Activated CD4-positive, alpha-beta T cell treated with anti-CD3 and anti-CD28 coated beads for 36 hours (primary cell): ENCODE results near the gene ACADS. TPM values are rescaled to one million over a fixed set of nuclear protein-coding genes. Genes with fewer than 3 reads are reported as not detected.
A peak's percentile ranks its signal among the peaks of the same experiment; 100 is the strongest.

ENCODE experiments used
- ATAC-seq: fragments of 200-7000 bp; cut with Tn5 transposase; one replicate; pipeline ENCODE4 v1.10.0; 2021; ENCODE audit warnings: mild to moderate bottlenecking, moderate library complexity
- CTCF ChIA-PET: fragments of 350-600 bp; sonication (Branson Sonifier 250); formaldehyde crosslinking; loops from one replicate; lab custom pipeline; 2021; ENCODE audit warnings: antibody characterized with exemption; lab: Charles Lee
- POLR2A ChIA-PET: fragments of 350-600 bp; sonication (Branson Sonifier 250); formaldehyde crosslinking; loops from one replicate; lab custom pipeline; 2021; ENCODE audit warnings: antibody characterized with exemption, inconsistent platforms; lab: Charles Lee
- DNase-seq: peaks from one replicate; pipeline ENCODE4 v3.0.0-alpha.2; 2020
- H3K27ac Mint-ChIP-seq: one replicate; pipeline ENCODE4 v1.8.0; 2021; ENCODE audit warnings: mixed read lengths
- H3K27me3 Mint-ChIP-seq: one replicate; pipeline ENCODE4 v1.8.0; 2021; ENCODE audit warnings: mixed read lengths
- H3K36me3 Mint-ChIP-seq: one replicate; pipeline ENCODE4 v1.8.0; 2021; ENCODE audit warnings: low read depth, mixed read lengths
- H3K4me1 Mint-ChIP-seq: one replicate; pipeline ENCODE4 v1.8.0; 2021; ENCODE audit warnings: mixed read lengths
- H3K4me3 Mint-ChIP-seq: one replicate; pipeline ENCODE4 v1.8.0; 2021; ENCODE audit warnings: mild to moderate bottlenecking, moderate library complexity, mixed read lengths
- H3K9me3 Mint-ChIP-seq: one replicate; pipeline ENCODE4 v1.8.0; 2021; ENCODE audit warnings: low read depth, mixed read lengths
- intact Hi-C, 2 experiments: fragments of 100-400 bp; cut with DNase I in 1 of 2; cut with micrococcal nuclease in 1 of 2; formaldehyde crosslinking; loops; one replicate each; pipeline versions ENCODE4 v1.14.2 to v1.15.1; 2022 to 2024; cut with DNase I, micrococcal nuclease
- total RNA-seq, 2 experiments: library from RNA; stranded (reverse); gene quantifications; one replicate each; pipeline ENCODE4 v1.2.3, GENCODE V29; 2021

The ACADS gene
- total RNA-seq, 2 experiments from 2014 or later: 10.1 to 17.4 TPM

GRCh38 chr12:120699553-120699952 is 26.1 kb upstream of the ACADS start:
- Mint-ChIP-seq H3K4me1 (no peaks in the 10 kb centered on the region), H3K9me3 (no peaks in the 10 kb centered on the region), H3K36me3 (peaks cover 46% of the 10 kb centered on the region), H3K4me3 (no peak overlapping the region), H3K27ac (no peak overlapping the region), H3K27me3 (no peaks in the 10 kb centered on the region)
- intact Hi-C loops: no loop called here
- ATAC-seq (no peak), DNase-seq (no peak)
- CTCF ChIA-PET: interaction anchor here (0.8 to 1.6 kb wide), 6 partner anchors 10 to 164 kb away, joined by 3 to 6 read pairs (median 4); partner anchors contain the start of genes ACADS and UNC119B
- POLR2A ChIA-PET: interaction anchor here (0.6 to 1.6 kb wide), 4 partner anchors 9 to 118 kb away, joined by 3 to 6 read pairs (median 4); partner anchors contain the start of gene POP5

- no peak for ATAC-seq
- Mint-ChIP-seq H3K27me3 (no peaks in the 10 kb centered on the region), H3K9me3 (no peaks in the 10 kb centered on the region), H3K4me1 (no peaks in the 10 kb centered on the region), H3K27ac (no peak overlapping the region), H3K36me3 (peaks cover 33% of the 10 kb centered on the region), H3K4me3 (no peak overlapping the region)
- CTCF ChIA-PET: interaction anchor here (0.6 to 1.5 kb wide), 6 partner anchors 9 to 271 kb away, joined by 3 to 6 read pairs (median 4); partner anchors contain the start of gene UNC119B
- intact Hi-C loops: no loop called here
- DNase-seq: no peak
- POLR2A ChIA-PET: interaction anchor here (0.7 kb wide), 1 partner anchor 53 kb away, joined by 3 read pairs; no protein-coding TSS in a partner anchor
These were observed 24.7 kb upstream of the ACADS start for GRCh38 chr12:120700886-120701285.

- Mint-ChIP-seq H3K4me3 (no peak overlapping the region), H3K27ac (no peak overlapping the region), H3K27me3 (no peaks in the 10 kb centered on the region), H3K4me1 (no peaks in the 10 kb centered on the region), H3K36me3 (peaks cover 19% of the 10 kb centered on the region), H3K9me3 (no peaks in the 10 kb centered on the region)
- intact Hi-C loops: no loop called here
- POLR2A ChIA-PET: no interaction called here
- no peak for DNase-seq
- no peak for ATAC-seq
- CTCF ChIA-PET: interaction anchor here (0.6 to 1.4 kb wide), 3 partner anchors 12 to 100 kb away, joined by 3 read pairs; no protein-coding TSS in a partner anchor
These were observed 23.0 kb upstream of the ACADS start for GRCh38 chr12:120702637-120703036.

GRCh38 chr12:120703311-120703942 is 22.2 kb upstream of the ACADS start:
- ChIA-PET POLR2A (no interaction called here), CTCF (interaction anchor here (0.7 to 1.4 kb wide), 2 partner anchors 22 to 57 kb away, joined by 3 read pairs; partner anchors contain the start of gene ACADS)
- Mint-ChIP-seq H3K4me1 (no peaks in the 10 kb centered on the region), H3K9me3 (no peaks in the 10 kb centered on the region), H3K36me3 (peaks cover 18% of the 10 kb centered on the region), H3K27me3 (no peaks in the 10 kb centered on the region), H3K4me3 (no peak overlapping the region), H3K27ac (no peak overlapping the region)
- no peak for ATAC-seq
- DNase-seq: no peak
- intact Hi-C loops: no loop called here

GRCh38 chr12:120705618-120706017 is 20.0 kb upstream of the ACADS start:
- no peak overlapping the region for H3K4me3 Mint-ChIP-seq
- H3K27ac Mint-ChIP-seq: no peak overlapping the region
- ATAC-seq (no peak), DNase-seq (no peak)
- CTCF ChIA-PET: interaction anchor here (0.8 to 0.9 kb wide), 2 partner anchors 124 to 214 kb away, joined by 3 read pairs; partner anchors contain the start of gene POP5
- intact Hi-C loops: no loop called here
- no peaks in the 10 kb centered on the region for H3K9me3 Mint-ChIP-seq
- H3K27me3 Mint-ChIP-seq: no peaks in the 10 kb centered on the region
- peaks cover 7% of the 10 kb centered on the region for H3K4me1 Mint-ChIP-seq
- POLR2A ChIA-PET: no interaction called here
- peaks cover 9% of the 10 kb centered on the region for H3K36me3 Mint-ChIP-seq

- ChIA-PET POLR2A (no interaction called here), CTCF (interaction anchor here (0.9 kb wide), 1 partner anchor 125 kb away, joined by 3 read pairs; the partner anchor contains the start of gene POP5)
- DNase-seq: no peak
- H3K36me3 Mint-ChIP-seq: peaks cover 5% of the 10 kb centered on the region
- no peaks in the 10 kb centered on the region for H3K9me3 Mint-ChIP-seq
- H3K4me3 Mint-ChIP-seq: no peak overlapping the region
- no peaks in the 10 kb centered on the region for H3K27me3 Mint-ChIP-seq
- no peak overlapping the region for H3K27ac Mint-ChIP-seq
- ATAC-seq: no peak
- intact Hi-C loops: no loop called here
- peaks cover 7% of the 10 kb centered on the region for H3K4me1 Mint-ChIP-seq
These were observed 19.6 kb upstream of the ACADS start for GRCh38 chr12:120706029-120706428.

GRCh38 chr12:120708651-120709050 is 17.0 kb upstream of the ACADS start:
- Mint-ChIP-seq H3K27me3 (no peaks in the 10 kb centered on the region), H3K9me3 (no peaks in the 10 kb centered on the region), H3K4me1 (peaks cover 29% of the 10 kb centered on the region), H3K36me3 (peaks cover 3% of the 10 kb centered on the region), H3K4me3 (no peak overlapping the region), H3K27ac (no peak overlapping the region)
- DNase-seq (no peak), ATAC-seq (no peak)
- POLR2A ChIA-PET: no interaction called here
- intact Hi-C loops: no loop called here
- CTCF ChIA-PET: interaction anchor here (1.1 to 1.5 kb wide), 3 partner anchors 14 to 127 kb away, joined by 3 to 7 read pairs (median 4); partner anchors contain the start of gene POP5

GRCh38 chr12:120710031-120710804 is 15.4 kb upstream of the ACADS start, which contains the start of gene UNC119B:
Gene UNC119B, plus strand, starts transcription at chr12:120710458. Its CDS starts 17 bp downstream, at chr12:120710475.
- Mint-ChIP-seq H3K4me3 (peak within 1 kb of the TSS; percentile 86), H3K27ac (peak within 1 kb of the TSS; percentile 82), H3K4me1 (peaks cover 34% of the 10 kb centered on the region), H3K27me3 (no peaks in the 10 kb centered on the region), H3K36me3 (peaks cover 16% of the 10 kb centered on the region), H3K9me3 (no peaks in the 10 kb centered on the region)
- intact Hi-C loops: loop anchor here in 1 of 2 experiments (1.0 to 10.0 kb wide), 4 partner anchors 15 to 385 kb away; partner anchors contain the start of genes ACADS, COX6A1 and PLA2G1B
- peak; percentile 78 for ATAC-seq
- DNase-seq: peak; percentile 83
- CTCF ChIA-PET: interaction anchor here (0.5 to 1.9 kb wide), 15 partner anchors 10 to 340 kb away, joined by 3 to 7 read pairs (median 3); partner anchors contain the start of gene POP5
- POLR2A ChIA-PET: interaction anchor here (0.8 kb wide), 1 partner anchor 128 kb away, joined by 3 read pairs; no protein-coding TSS in a partner anchor

- peaks cover 20% of the 10 kb centered on the region for H3K36me3 Mint-ChIP-seq
- peak; percentile 52 for DNase-seq
- H3K27ac Mint-ChIP-seq: peak overlapping the region; percentile 82
These were observed 14.8 kb upstream of the ACADS start for GRCh38 chr12:120710805-120711296.

GRCh38 chr12:120711411-120711810 is 14.2 kb upstream of the ACADS start:
- Mint-ChIP-seq H3K9me3 (no peaks in the 10 kb centered on the region), H3K27me3 (no peaks in the 10 kb centered on the region), H3K4me1 (peaks cover 34% of the 10 kb centered on the region), H3K4me3 (peak overlapping the region; percentile 86), H3K36me3 (peaks cover 22% of the 10 kb centered on the region), H3K27ac (peak overlapping the region; percentile 82)
- ATAC-seq: peak; percentile 5
- CTCF ChIA-PET: interaction anchor here (0.6 to 1.9 kb wide), 14 partner anchors 9 to 260 kb away, joined by 3 to 14 read pairs (median 3); partner anchors contain the start of genes ACADS and POP5
- intact Hi-C loops: loop anchor here (1.0 to 10.0 kb wide), 3 partner anchors 25 to 387 kb away; partner anchors contain the start of genes COX6A1 (in 1 of the 2) and PLA2G1B (in 1 of the 2)
- POLR2A ChIA-PET: interaction anchor here (0.8 kb wide), 1 partner anchor 129 kb away, joined by 3 read pairs; no protein-coding TSS in a partner anchor
- DNase-seq: no peak

More at GRCh38 chr12:120710805-120711296, 14.8 kb upstream of the ACADS start:
- ATAC-seq: peak; percentile 37
- Mint-ChIP-seq H3K4me3 (peak overlapping the region; percentile 86), H3K9me3 (no peaks in the 10 kb centered on the region), H3K4me1 (peaks cover 34% of the 10 kb centered on the region), H3K27me3 (no peaks in the 10 kb centered on the region)
- intact Hi-C loops: loop anchor here (1.0 to 10.0 kb wide), 4 partner anchors 14 to 386 kb away; partner anchors contain the start of genes ACADS (in 1 of the 2), COX6A1 (in 1 of the 2) and PLA2G1B (in 1 of the 2)
- ChIA-PET POLR2A (interaction anchor here (0.8 kb wide), 1 partner anchor 128 kb away, joined by 3 read pairs; no protein-coding TSS in a partner anchor), CTCF (interaction anchor here (0.6 to 1.9 kb wide), 15 partner anchors 10 to 298 kb away, joined by 3 to 14 read pairs (median 3); partner anchors contain the start of genes ACADS and POP5)
